ENCODE results near the gene KCNQ1. TPM values are rescaled to one million over a fixed set of nuclear protein-coding genes. Genes with fewer than 3 reads are reported as not detected.

The KCNQ1 gene
- total RNA-seq, 1 experiment from 2014 or later = 2.3 TPM

DNA sequence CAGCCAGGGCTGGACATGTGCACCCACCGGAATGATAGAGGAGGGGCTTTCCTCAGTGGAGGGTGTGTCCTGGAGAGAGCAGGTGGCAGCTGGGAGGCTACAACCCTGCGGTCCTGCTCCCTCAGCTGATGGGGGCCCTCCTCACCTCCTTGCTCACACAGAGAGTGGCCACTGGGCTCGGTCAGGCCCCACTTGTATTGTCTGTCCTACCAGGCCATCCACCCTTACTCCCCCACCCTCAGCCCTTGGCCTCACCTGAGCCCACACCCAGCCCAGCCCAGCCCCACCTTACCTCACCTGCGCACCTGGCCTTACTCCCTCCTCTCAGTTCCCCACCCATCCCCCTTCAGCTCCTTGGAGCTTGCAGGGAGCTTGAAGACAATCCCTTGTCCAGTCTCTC lies 3.6 kb upstream of the KCNQ1 start:
- H3K27ac ChIP-seq (ENCODE audit: insufficient read length, low read depth, low read length) = no peak overlapping the region
- no peak overlapping the region for H2BK12ac ChIP-seq (ENCODE audit: insufficient read length, low read depth, low read length)
- no peak overlapping the region for H3K4me2 ChIP-seq (ENCODE audit: insufficient read depth, insufficient read length, low read length)
- H2BK120ac ChIP-seq (ENCODE audit: low read depth, low read length, poor library complexity, severe bottlenecking) = no peak overlapping the region
- WGBS (ENCODE audit: extremely low coverage, insufficient read length, low lambda C conversion rate) = no CpG with 5 or more reads among the region's 4 CpGs
- DNase-seq = no peak
- H2BK15ac ChIP-seq (ENCODE audit: low read depth, low read length) = no peak overlapping the region
- Mint-ChIP-seq H3K27me3 (ENCODE audit: low read depth) (peaks cover 86% of the 10 kb centered on the region), H3K4me3 (no peak overlapping the region), H3K9me3 (peaks cover 3 to 10% of the 10 kb centered on the region in 2 experiments; a peak in 3 of 5 replicates), H3K4me1 (peaks cover 0 to 3% of the 10 kb centered on the region in 2 experiments; a peak in 2 of 4 replicates), H3K36me3 (ENCODE audit: insufficient read depth in 1 of 3, low read depth in 3 of 3) (no peaks in the 10 kb centered on the region), H3K27ac (no peak overlapping the region)
- no peak overlapping the region for H2BK20ac ChIP-seq (ENCODE audit: low read depth, low read length, poor library complexity, severe bottlenecking)
- H3K9me3 ChIP-seq (ENCODE audit: control insufficient read depth, low read depth, low read length) = no peaks in the 10 kb centered on the region
- no peak overlapping the region for H3K56ac ChIP-seq (ENCODE audit: insufficient read length, low read depth, low read length)
- H3K18ac ChIP-seq (ENCODE audit: insufficient read length, low read depth, low read length) = no peak overlapping the region
- no peak overlapping the region for H2AFZ ChIP-seq (ENCODE audit: low read length)
- no peaks in the 10 kb centered on the region for H3K79me1 ChIP-seq (ENCODE audit: insufficient read depth, low read depth, low read length, poor library complexity, severe bottlenecking)
- no peak overlapping the region for H4K5ac ChIP-seq (ENCODE audit: insufficient read length, low read depth, low read length)
- no peak overlapping the region for H2BK5ac ChIP-seq (ENCODE audit: insufficient read length, low read length)
- H3K23ac ChIP-seq (ENCODE audit: insufficient read length, low read depth, low read length) = no peak overlapping the region
- H4K8ac ChIP-seq (replicated peaks; ENCODE audit: insufficient read length, low read depth, low read length) = no peak overlapping the region
- no peaks in the 10 kb centered on the region for H3K79me2 ChIP-seq (ENCODE audit: insufficient read depth, low read length)
- TF ChIP-seq, protein P1, sequence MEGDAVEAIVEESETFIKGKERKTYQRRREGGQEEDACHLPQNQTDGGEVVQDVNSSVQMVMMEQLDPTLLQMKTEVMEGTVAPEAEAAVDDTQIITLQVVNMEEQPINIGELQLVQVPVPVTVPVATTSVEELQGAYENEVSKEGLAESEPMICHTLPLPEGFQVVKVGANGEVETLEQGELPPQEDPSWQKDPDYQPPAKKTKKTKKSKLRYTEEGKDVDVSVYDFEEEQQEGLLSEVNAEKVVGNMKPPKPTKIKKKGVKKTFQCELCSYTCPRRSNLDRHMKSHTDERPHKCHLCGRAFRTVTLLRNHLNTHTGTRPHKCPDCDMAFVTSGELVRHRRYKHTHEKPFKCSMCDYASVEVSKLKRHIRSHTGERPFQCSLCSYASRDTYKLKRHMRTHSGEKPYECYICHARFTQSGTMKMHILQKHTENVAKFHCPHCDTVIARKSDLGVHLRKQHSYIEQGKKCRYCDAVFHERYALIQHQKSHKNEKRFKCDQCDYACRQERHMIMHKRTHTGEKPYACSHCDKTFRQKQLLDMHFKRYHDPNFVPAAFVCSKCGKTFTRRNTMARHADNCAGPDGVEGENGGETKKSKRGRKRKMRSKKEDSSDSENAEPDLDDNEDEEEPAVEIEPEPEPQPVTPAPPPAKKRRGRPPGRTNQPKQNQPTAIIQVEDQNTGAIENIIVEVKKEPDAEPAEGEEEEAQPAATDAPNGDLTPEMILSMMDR (conservative IDR thresholded peaks at IDR 0.05) = no peak
- no peak overlapping the region for H3T11ph ChIP-seq (ENCODE audit: low read length)
- H3K4ac ChIP-seq (ENCODE audit: low read depth, low read length) = no peak overlapping the region
- no peaks in the 10 kb centered on the region for H3K4me1 ChIP-seq (ENCODE audit: insufficient read depth, low read length)
- H3K23me2 ChIP-seq (ENCODE audit: insufficient read length, low read depth, low read length, poor library complexity, severe bottlenecking) = peaks cover 4% of the 10 kb centered on the region
- no peaks in the 10 kb centered on the region for H4K20me1 ChIP-seq (ENCODE audit: control insufficient read depth, insufficient read depth, insufficient read length)
- H4K91ac ChIP-seq (ENCODE audit: insufficient read length, low read depth, low read length) = no peak overlapping the region
- peaks cover 12% of the 10 kb centered on the region; the same call in 1 of the 2 replicates for H3K27me3 ChIP-seq (ENCODE audit: insufficient read depth, low read length)
- no peak overlapping the region for H2AK5ac ChIP-seq (ENCODE audit: insufficient read length, low read length)
- H3K14ac ChIP-seq (ENCODE audit: insufficient read depth, low read length) = no peak overlapping the region
- no peak overlapping the region for H3K9ac ChIP-seq (ENCODE audit: extremely low read depth, insufficient read length, low read length)

Data from H9 (cell line).